GM18505 (cell line): ENCODE results near the gene METTL21A.

Source experiments
- ATAC-seq: cut with Tn5 transposase; IDR thresholded peaks from one replicate; pipeline ENCODE4 v1.9.1; 2021; ENCODE audit not compliant: unreplicated experiment
- POLR2A ChIP-seq: IDR thresholded peaks from 4 replicates; pipeline ENCODE4 v1.6.1; 2011; ENCODE audit warnings: borderline replicate concordance; ENCODE audit not compliant: insufficient read depth, insufficient read length; ENCODE audit errors: extremely low read depth

The METTL21A gene

GRCh38 chr2:207606829-207607228, 18.4 kb downstream of the METTL21A start:
- ATAC-seq = no peak
- TF ChIP-seq POLR2A = no peak

GRCh38 chr2:207606399-207606798, 18.8 kb downstream of the METTL21A start:
- no peak for TF ChIP-seq POLR2A
- no peak for ATAC-seq

DNA sequence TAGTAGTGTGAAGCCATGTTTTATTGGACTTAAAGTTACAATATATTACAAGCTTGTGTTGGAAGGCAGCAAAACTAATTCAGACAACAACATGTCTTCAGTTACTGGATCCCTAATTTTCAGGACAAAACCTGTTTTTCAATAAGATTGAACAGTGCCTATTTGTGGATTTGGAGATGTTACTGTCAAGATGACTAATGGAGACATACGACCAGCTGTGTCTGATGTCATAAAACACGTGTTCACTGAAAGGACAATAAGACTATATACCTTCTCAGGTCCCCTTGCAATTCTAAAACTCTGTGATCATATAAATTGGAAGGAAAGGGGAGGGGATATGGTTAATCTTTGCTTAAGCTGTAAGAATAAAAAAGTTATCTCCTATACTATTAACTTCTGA, 21.7 kb downstream of the METTL21A start:
- ATAC-seq = no peak
- no peak for TF ChIP-seq POLR2A

DNA sequence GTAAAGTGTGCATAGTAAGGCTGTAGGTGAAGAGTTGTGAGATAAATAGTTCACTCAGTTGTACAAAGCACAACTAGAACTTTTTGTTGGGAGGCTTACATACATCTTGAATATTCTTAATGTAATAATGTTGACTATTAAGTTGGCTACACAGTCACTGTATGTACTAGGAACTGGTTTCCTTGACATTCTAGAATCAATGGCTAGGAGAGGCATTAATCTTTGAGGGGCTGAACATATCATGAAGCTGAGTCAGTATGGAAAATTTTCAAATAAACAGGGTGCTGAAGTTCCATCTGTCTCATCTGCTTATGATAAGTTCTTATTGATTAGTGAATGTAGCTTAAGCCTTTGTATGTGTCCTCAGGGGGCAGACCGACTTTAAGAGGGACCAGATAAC, 23.4 kb downstream of the METTL21A start:
- ATAC-seq = no peak
- no peak for TF ChIP-seq POLR2A

DNA sequence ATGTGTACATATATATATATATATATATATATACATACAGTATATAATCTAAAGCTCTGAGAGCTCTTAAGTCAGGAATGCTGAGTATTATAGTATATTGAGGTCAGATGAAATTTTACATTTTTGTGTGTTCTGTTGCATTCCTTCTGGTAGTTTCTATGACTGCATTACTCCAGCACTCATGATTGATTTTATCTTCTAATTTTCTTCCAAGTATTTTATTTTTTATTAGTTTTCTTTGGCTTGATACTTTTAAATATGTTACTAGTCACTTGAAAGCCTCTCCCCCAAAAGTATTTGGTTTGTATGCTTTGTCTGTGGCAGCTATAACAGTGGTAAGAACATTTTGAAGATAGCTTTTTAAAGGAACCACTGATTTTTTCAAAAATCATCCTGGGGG, 25.0 kb downstream of the METTL21A start:
- no peak for ATAC-seq
- TF ChIP-seq POLR2A = no peak

DNA sequence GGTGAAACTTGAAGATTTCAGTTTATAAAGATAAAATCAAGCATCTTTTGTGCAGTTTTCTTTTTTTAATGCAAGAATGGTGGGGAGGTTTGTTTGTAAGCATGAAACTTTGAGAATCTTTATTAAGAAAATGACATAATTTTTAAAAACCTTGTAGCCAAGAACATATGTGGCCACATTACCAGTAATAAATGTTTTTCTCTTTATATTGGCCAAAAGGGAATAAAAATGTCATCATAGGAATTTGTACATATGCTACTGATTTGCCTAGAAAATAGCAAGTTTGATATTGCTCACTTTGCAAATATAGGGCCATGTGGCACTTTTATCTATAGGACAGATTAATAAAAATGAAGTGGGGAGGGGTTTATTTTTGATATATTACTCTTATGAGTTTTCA, 25.6 kb downstream of the METTL21A start:
- no peak for ATAC-seq
- TF ChIP-seq POLR2A = no peak

DNA sequence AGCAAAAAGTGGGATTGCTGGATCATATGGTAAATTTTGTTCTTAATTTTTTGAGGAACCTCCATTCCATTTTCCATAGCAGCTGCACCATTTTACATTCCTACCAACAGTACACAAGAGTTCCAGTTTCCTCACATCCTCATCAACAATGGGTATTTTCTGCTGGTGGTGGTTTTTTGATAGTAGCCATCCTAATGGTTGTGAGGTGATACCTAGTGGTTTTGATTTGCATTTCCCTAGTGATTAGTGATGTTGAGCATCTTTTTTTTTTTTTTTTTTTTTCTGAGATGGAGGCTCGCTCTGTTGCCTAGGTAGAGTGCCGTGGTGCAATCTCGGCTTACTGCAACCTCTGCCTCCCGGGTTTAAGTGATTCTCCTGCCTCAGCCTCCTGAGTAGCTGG, 30.5 kb downstream of the METTL21A start:
- TF ChIP-seq POLR2A = no peak
- no peak for ATAC-seq

DNA sequence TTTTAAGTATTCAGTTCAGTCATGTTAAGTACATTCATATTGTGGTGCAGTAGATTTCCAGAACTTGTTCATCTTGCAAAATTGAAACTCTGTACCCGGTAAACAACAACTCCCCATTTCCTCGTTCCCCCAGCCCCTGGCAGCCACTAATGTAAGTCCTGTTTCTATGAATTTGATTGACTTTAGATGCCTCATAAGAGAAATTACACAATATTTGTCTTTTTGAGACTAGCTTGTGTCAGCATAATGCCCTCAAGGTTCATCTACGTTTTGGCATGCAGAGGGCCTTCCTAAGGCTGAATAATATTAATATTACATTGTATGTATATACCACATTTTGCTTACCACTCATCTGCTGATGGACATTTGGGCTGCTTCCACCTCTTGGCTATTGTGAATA, 30.9 kb downstream of the METTL21A start:
- no peak for ATAC-seq
- TF ChIP-seq POLR2A = no peak

DNA sequence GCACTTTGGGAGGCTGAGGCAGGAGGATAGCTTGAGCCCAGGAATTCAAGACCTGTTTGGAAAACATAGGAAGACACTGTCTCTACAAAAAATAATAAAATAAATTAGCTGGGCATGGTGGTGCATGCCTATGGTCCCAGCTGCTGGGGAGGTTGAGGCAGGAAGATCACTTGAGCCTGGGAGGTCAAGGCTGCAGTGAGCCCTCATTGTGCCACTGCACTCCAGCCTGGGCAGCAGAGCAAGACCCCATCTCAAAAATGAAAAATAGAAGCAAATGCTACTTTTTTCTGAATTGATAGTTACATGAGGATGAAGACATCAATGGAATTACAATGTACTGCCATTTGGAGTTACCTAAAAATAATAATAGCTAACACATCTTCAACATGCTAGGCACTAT, 31.9 kb downstream of the METTL21A start:
- ATAC-seq = no peak
- no peak for TF ChIP-seq POLR2A

- TF ChIP-seq POLR2A = no peak
- ATAC-seq = no peak
Observed at GRCh38 chr2:207589143-207589542, 36.1 kb downstream of the METTL21A start.

- no peak for TF ChIP-seq POLR2A
- ATAC-seq = no peak
Observed at GRCh38 chr2:207587305-207587704, 37.9 kb downstream of the METTL21A start.

DNA sequence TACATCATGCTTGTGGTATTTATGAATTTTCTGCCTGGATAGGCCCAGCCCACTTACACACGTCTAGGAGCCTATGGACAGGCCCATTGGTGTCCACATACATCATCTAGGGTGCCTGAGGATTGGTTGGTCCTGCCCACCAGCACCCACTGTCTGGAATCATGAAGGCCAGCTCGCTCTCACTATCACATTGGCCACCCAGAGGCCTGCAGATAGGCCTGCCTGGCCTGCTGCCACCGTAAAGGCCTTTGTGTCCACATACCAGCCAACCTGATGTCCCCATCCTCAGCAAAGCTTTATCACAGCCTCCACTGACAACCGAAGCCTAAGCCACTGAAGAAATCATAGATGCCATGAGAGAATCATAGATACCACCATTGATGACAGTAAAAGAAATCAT, 40.2 kb downstream of the METTL21A start:
- no peak for ATAC-seq
- no peak for TF ChIP-seq POLR2A

- ATAC-seq = no peak
- no peak for TF ChIP-seq POLR2A
Observed at GRCh38 chr2:207571370-207571769, 53.8 kb downstream of the METTL21A start.

DNA sequence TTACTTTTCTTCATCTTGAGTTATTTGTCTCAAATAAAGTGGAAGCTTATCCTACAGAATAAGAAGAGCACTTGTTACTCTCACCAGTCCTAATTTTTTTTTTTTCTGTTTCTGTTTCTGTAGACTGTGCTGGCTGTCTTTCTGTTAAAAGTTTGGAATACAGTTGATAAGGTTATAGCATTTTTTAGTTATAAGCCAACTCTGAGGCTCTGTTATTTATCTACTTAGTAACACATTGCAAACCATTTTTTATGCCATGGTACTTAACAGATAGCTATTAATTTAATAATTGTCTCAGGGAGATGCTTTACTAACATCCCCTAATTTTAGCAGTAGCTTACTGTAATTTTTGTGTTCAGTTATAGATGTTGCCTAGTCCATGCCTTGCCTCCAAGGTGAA, 57.5 kb downstream of the METTL21A start:
- ATAC-seq = no peak
- TF ChIP-seq POLR2A = no peak

DNA sequence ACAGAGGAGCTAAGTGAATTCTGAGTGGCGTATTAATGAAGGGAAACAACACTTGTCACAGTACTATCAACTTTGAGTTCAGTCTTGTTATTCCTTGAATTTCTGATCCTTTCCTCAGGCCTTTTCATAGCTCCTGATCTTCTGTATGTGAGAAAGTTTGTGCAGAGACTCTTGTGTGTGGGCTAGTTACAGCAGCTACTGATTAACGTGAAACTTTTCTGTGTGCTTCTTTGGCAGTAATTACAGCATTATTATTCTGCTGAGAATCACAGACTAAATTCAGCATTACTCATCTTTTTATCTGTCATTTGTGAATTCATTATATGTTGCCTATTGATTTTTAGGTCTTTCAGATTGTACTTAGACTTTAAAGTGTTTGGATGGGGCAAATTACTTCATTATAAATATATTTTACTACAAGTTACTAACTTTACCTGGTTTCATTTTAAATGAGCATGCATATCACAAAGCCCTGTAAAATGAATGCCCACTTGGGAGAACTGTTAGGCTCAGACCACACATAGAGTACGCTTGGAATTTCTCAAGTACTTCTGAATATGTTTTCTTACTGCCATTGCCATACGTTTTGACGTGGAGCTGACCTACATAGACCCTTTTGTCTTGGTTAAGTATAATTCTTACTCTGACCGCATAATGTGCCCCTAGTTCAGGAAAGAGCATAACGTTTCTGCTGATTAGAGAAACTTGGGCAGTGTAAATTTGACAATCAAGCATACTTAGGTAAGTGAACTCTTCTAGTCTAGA, 59.3 kb downstream of the METTL21A start:
- no peak for TF ChIP-seq POLR2A
- no peak for ATAC-seq
